Colonic mucosa (tissue), 4 donors: ENCODE data around the gene TMEM123. TPM values are rescaled to one million over a fixed set of nuclear protein-coding genes. Genes with fewer than 3 reads are reported as not detected.

Experiments used
- DNase-seq: peaks from one replicate; pipeline ENCODE4 v3.0.0-alpha.2; 2020
- H3K27ac ChIP-seq: fragments of 200-600 bp; one replicate; pipeline ENCODE4 v1.8.0; 2021
- H3K27me3 ChIP-seq: fragments of 200-600 bp; one replicate; pipeline ENCODE4 v1.8.0; 2021
- H3K36me3 ChIP-seq: fragments of 200-600 bp; one replicate; pipeline ENCODE4 v1.8.0; 2021
- H3K4me1 ChIP-seq: fragments of 200-600 bp; one replicate; pipeline ENCODE4 v1.8.0; 2021; ENCODE audit warnings: mild to moderate bottlenecking
- H3K4me3 ChIP-seq: fragments of 200-600 bp; one replicate; pipeline ENCODE4 v1.8.0; 2021
- H3K9ac ChIP-seq, 2 donors: one replicate each; pipeline ENCODE4 v1.7.0; 2013; ENCODE audit warnings: control low read depth in 2 of 2, low read depth in 2 of 2, low read length in 2 of 2
- H3K9me3 ChIP-seq: fragments of 200-600 bp; one replicate; pipeline ENCODE4 v1.8.0; 2021
- intact Hi-C: fragments of 100-400 bp; cut with DNase I; formaldehyde crosslinking; loops from one replicate; pipeline ENCODE4 v1.14.1; 2022
- total RNA-seq, 2 donors: library from RNA; stranded (reverse); fragmentation: NEBNext Ultra II Directional in 1 of 2; extraction: Animal tissue kit (Norgen Biotek cat#: 25700) in 1 of 2; gene quantifications; one replicate each; pipeline ENCODE4 v1.2.1, GENCODE V29; 2021
- TF ChIP-seq, protein P1 (sequence below): fragments of 200-600 bp; IDR thresholded peaks from one replicate; pipeline ENCODE4 v1.8.0; 2022; ENCODE audit warnings: antibody characterized with exemption, mild to moderate bottlenecking
- donor health status: healthy.
- donor health status: DM: no; HTN: no; CAD: no.
- donor health status: DM: no; HTN: no; CAD: no.

TMEM123 gene
- total RNA-seq, 2 donors from 2014 or later: 126 to 175 TPM

DNA sequence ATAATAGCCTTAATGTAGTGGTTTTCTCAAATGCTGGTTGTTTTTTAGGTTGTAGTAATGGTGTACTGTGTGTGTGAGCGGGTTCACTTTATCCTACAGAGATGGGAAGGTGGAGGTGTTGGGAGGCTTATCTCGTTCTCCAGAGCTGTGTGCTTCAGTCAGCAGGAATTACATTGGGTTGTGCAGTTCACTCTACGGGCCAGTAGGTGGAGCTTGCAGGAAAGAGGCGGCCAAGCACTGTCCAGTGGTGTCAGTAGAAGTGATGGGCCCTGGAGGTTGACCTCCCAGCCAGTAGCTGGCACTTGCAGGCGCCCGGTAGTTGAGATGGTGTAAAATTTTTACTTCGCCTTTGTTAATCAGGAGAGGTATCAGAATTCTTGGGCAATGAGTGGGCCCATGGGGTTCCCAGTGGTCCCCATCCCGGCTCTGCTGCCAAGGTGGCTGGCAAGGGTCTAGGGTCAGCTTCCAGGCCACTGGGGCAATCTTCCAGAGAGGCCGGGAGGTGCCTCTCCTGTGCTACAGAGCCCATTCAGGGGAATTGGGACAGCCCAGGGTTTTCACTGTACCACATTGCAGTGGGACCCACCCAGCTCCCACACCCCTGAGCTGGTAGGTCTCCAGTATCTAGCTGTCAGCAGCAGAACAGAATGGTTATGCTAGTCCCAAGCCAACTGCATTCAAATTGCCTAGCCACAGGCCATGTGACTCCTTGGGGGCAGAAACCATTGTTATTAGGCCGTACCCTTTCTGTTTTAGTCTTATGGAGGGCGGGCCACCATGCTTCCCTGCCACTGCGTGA, 61.7 kb downstream of the TMEM123 start:
- no peaks in the 10 kb centered on the region for H3K27me3 ChIP-seq
- no peaks in the 10 kb centered on the region for H3K4me1 ChIP-seq
- no peaks in the 10 kb centered on the region for H3K9me3 ChIP-seq
- H3K9ac ChIP-seq: no peak overlapping the region
- no peak overlapping the region for H3K4me3 ChIP-seq
- intact Hi-C loops: loop anchor here (2.0 kb wide), 1 partner anchor 108 kb away; no protein-coding TSS in a partner anchor
- no peaks in the 10 kb centered on the region for H3K36me3 ChIP-seq
- TF ChIP-seq, protein P1, sequence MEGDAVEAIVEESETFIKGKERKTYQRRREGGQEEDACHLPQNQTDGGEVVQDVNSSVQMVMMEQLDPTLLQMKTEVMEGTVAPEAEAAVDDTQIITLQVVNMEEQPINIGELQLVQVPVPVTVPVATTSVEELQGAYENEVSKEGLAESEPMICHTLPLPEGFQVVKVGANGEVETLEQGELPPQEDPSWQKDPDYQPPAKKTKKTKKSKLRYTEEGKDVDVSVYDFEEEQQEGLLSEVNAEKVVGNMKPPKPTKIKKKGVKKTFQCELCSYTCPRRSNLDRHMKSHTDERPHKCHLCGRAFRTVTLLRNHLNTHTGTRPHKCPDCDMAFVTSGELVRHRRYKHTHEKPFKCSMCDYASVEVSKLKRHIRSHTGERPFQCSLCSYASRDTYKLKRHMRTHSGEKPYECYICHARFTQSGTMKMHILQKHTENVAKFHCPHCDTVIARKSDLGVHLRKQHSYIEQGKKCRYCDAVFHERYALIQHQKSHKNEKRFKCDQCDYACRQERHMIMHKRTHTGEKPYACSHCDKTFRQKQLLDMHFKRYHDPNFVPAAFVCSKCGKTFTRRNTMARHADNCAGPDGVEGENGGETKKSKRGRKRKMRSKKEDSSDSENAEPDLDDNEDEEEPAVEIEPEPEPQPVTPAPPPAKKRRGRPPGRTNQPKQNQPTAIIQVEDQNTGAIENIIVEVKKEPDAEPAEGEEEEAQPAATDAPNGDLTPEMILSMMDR: peak; percentile 91
- H3K27ac ChIP-seq: no peak overlapping the region
- peak; percentile 72 for DNase-seq

GRCh38 chr11:102389253-102389652, 63.3 kb downstream of the TMEM123 start:
- TF ChIP-seq, protein P1: no peak
- no peaks in the 10 kb centered on the region for H3K36me3 ChIP-seq
- H3K27ac ChIP-seq: no peak overlapping the region
- intact Hi-C loops: no loop called here
- H3K4me3 ChIP-seq: no peak overlapping the region
- H3K9ac ChIP-seq: no peak overlapping the region
- H3K9me3 ChIP-seq: no peaks in the 10 kb centered on the region
- H3K4me1 ChIP-seq: no peaks in the 10 kb centered on the region
- no peak for DNase-seq
- no peaks in the 10 kb centered on the region for H3K27me3 ChIP-seq

DNA sequence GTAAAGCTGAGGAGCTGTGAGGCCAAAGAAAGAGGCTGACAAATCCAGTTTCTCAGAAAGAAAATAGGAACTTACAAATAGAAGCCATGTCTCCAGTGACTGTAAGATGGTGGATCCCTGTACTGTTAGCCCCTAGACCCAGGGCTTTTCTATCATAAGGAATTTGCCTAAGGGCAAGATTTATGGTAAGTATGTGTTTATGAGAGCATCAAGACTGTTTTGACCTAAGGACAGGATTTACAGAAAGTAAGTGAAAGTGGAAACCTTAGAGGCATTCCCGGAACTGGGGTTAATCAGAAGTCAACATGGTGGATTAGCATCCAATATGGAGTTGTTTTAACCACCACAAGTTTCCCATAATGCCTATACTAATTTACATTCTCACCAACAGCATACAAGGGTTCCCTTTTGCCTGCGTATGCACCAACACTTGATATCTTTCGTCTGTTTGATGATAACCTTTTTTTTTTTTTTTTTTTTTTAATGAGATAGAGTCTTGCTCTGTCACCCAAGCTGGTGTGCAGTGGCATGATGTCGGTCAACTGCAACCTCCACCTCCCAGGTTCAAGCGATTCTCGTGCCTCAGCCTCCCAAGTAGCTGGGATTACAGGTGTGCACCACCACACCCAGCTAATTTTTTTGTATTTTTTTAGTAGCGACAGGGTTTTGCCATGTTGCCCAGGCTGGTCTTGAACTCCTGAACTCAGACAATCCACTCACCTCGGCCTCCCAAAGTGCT, 65.4 kb downstream of the TMEM123 start:
- intact Hi-C loops: no loop called here

GRCh38 chr11:102386136-102386734, 66.3 kb downstream of the TMEM123 start:
- no peak overlapping the region for H3K9ac ChIP-seq
- H3K9me3 ChIP-seq: no peaks in the 10 kb centered on the region
- no peaks in the 10 kb centered on the region for H3K27me3 ChIP-seq
- intact Hi-C loops: no loop called here
- no peaks in the 10 kb centered on the region for H3K4me1 ChIP-seq
- H3K27ac ChIP-seq: no peak overlapping the region
- no peak for DNase-seq
- no peaks in the 10 kb centered on the region for H3K36me3 ChIP-seq
- TF ChIP-seq, protein P1: no peak
- H3K4me3 ChIP-seq: no peak overlapping the region

More for the DNA sequence above, 65.4 kb downstream of the TMEM123 start:
- DNase-seq: no peak
- H3K27ac ChIP-seq: no peak overlapping the region
- TF ChIP-seq, protein P1: no peak
- no peaks in the 10 kb centered on the region for H3K27me3 ChIP-seq
- no peaks in the 10 kb centered on the region for H3K4me1 ChIP-seq
- no peaks in the 10 kb centered on the region for H3K36me3 ChIP-seq
- H3K9me3 ChIP-seq: no peaks in the 10 kb centered on the region
- H3K9ac ChIP-seq: no peak overlapping the region
- no peak overlapping the region for H3K4me3 ChIP-seq
